ENCODE results near the gene ESYT3. TPM values are rescaled to one million over a fixed set of nuclear protein-coding genes. Genes with fewer than 3 reads are reported as not detected.
"Not testable (repeated sequence)": the region's sequence is repeated elsewhere in the genome, so short reads cannot be mapped to it uniquely, and the experiment has no call there.

The ESYT3 gene
- total RNA-seq, 1 donor from 2014 or later, result 66.4 TPM

- H3K27ac ChIP-seq, result no peak overlapping the region
- H3K4me1 ChIP-seq, result no peaks in the 10 kb centered on the region
- no peaks in the 10 kb centered on the region for H3K9me3 ChIP-seq
- peak; percentile 63 for TF ChIP-seq CTCF (IDR thresholded peaks at IDR 0.05)
- H3K36me3 ChIP-seq, result no peaks in the 10 kb centered on the region
- ATAC-seq (peak; percentile 67), DNase-seq (no peak)
- no peak overlapping the region for H3K4me3 ChIP-seq
- no peaks in the 10 kb centered on the region for H3K27me3 ChIP-seq
- intact Hi-C loops (cut with DNase I), result no loop called here
These were observed 45.0 kb downstream of the ESYT3 start for GRCh38 chr3:138479438-138479863.

- ATAC-seq; H3K4me1 ChIP-seq; H3K27me3 ChIP-seq; DNase-seq; H3K9me3 ChIP-seq; H3K4me3 ChIP-seq; H3K36me3 ChIP-seq; intact Hi-C loops (cut with DNase I); H3K27ac ChIP-seq: not testable (repeated sequence)
These were observed 50.3 kb downstream of the ESYT3 start for GRCh38 chr3:138484672-138485071.

GRCh38 chr3:138486580-138486979, 52.2 kb downstream of the ESYT3 start:
- intact Hi-C loops (cut with DNase I); H3K27ac ChIP-seq; H3K36me3 ChIP-seq; H3K9me3 ChIP-seq; H3K27me3 ChIP-seq; H3K4me3 ChIP-seq; H3K4me1 ChIP-seq; ATAC-seq; DNase-seq: not testable (repeated sequence)

- DNase-seq, result no peak
- intact Hi-C loops (cut with DNase I), result no loop called here
- ATAC-seq, result no peak
- TF ChIP-seq CTCF (IDR thresholded peaks at IDR 0.05), result no peak
- H3K36me3 ChIP-seq, result no peaks in the 10 kb centered on the region
- H3K4me1 ChIP-seq, result no peaks in the 10 kb centered on the region
- peaks cover 3% of the 10 kb centered on the region for H3K9me3 ChIP-seq
- H3K4me3 ChIP-seq, result no peak overlapping the region
- no peaks in the 10 kb centered on the region for H3K27me3 ChIP-seq
- H3K27ac ChIP-seq, result no peak overlapping the region
These were observed 57.6 kb downstream of the ESYT3 start for GRCh38 chr3:138491971-138492370.

GRCh38 chr3:138492980-138493675, 58.7 kb downstream of the ESYT3 start:
- no peak for TF ChIP-seq CTCF (IDR thresholded peaks at IDR 0.05)
- H3K27ac ChIP-seq, result no peak overlapping the region
- ATAC-seq (peak; percentile 31), DNase-seq (no peak)
- no peaks in the 10 kb centered on the region for H3K36me3 ChIP-seq
- no peaks in the 10 kb centered on the region for H3K4me1 ChIP-seq
- no peaks in the 10 kb centered on the region for H3K9me3 ChIP-seq
- H3K4me3 ChIP-seq, result no peak overlapping the region
- no peaks in the 10 kb centered on the region for H3K27me3 ChIP-seq
- intact Hi-C loops (cut with DNase I), result no loop called here

- no peak overlapping the region for H3K4me3 ChIP-seq
- DNase-seq, result no peak
- no peak overlapping the region for H3K27ac ChIP-seq
- peak; percentile 82 for ATAC-seq
- H3K9me3 ChIP-seq, result no peaks in the 10 kb centered on the region
- H3K36me3 ChIP-seq, result peaks cover under 1% of the 10 kb centered on the region
- intact Hi-C loops (cut with DNase I), result no loop called here
- no peak for TF ChIP-seq CTCF (IDR thresholded peaks at IDR 0.05)
- no peaks in the 10 kb centered on the region for H3K27me3 ChIP-seq
- no peaks in the 10 kb centered on the region for H3K4me1 ChIP-seq
These were observed 59.6 kb downstream of the ESYT3 start for GRCh38 chr3:138493804-138494606.
